Measurements from ENCODE around the gene IPO9.

GRCh38 chr1:201813226-201813625, 15.7 kb upstream of the IPO9 start:
- TF ChIP-seq REST (IDR thresholded peaks at IDR 0.05; ENCODE audit: insufficient read depth in 1 of 2, low read depth in 2 of 2, low read length in 2 of 2) (no peak), TAF1 (IDR thresholded peaks at IDR 0.05; ENCODE audit: borderline replicate concordance, insufficient read depth, low read length) (no peak)
